H9 (cell line): ENCODE measurements around the gene DLD. TPM values are rescaled to one million over a fixed set of nuclear protein-coding genes. Genes with fewer than 3 reads are reported as not detected.

Experiments
- DNase-seq: peaks from one replicate; pipeline ENCODE4 v3.0.0-alpha.2; 2017
- H2AFZ ChIP-seq: one replicate; pipeline ENCODE4 v1.6.1; 2013; ENCODE audit warnings: mild to moderate bottlenecking, low read length, control low read depth, moderate library complexity
- H2AK5ac ChIP-seq: 2 replicates; pipeline ENCODE4 v1.6.1; 2013; ENCODE audit warnings: low read length, control low read depth, mixed read lengths; ENCODE audit not compliant: insufficient read length
- H2BK120ac ChIP-seq: one replicate; pipeline ENCODE4 v1.6.1; 2013; ENCODE audit warnings: low read depth, mild to moderate bottlenecking, low read length, control low read depth, inconsistent platforms; ENCODE audit not compliant: poor library complexity, severe bottlenecking
- H2BK12ac ChIP-seq: 2 replicates; pipeline ENCODE4 v1.6.1; 2013; ENCODE audit warnings: low read length, control low read depth, mixed read lengths, low read depth; ENCODE audit not compliant: insufficient read length
- H2BK15ac ChIP-seq: 2 replicates; pipeline ENCODE4 v1.6.1; 2013; ENCODE audit warnings: low read depth, low read length, control low read depth
- H2BK20ac ChIP-seq: one replicate; pipeline ENCODE4 v1.6.1; 2013; ENCODE audit warnings: low read depth, mild to moderate bottlenecking, low read length, control low read depth, inconsistent platforms; ENCODE audit not compliant: poor library complexity, severe bottlenecking
- H2BK5ac ChIP-seq: 2 replicates; pipeline ENCODE4 v1.6.1; 2013; ENCODE audit warnings: low read length, control low read depth, mixed read lengths; ENCODE audit not compliant: insufficient read length
- H3K14ac ChIP-seq: 2 replicates; pipeline ENCODE4 v1.6.1; 2013; ENCODE audit warnings: low read length, control low read depth; ENCODE audit not compliant: insufficient read depth
- H3K18ac ChIP-seq: 2 replicates; pipeline ENCODE4 v1.6.1; 2013; ENCODE audit warnings: low read depth, mild to moderate bottlenecking, mixed read lengths, low read length, control low read depth; ENCODE audit not compliant: insufficient read length
- H3K23ac ChIP-seq: 2 replicates; pipeline ENCODE4 v1.6.1; 2013; ENCODE audit warnings: low read length, control low read depth, mixed read lengths, low read depth; ENCODE audit not compliant: insufficient read length
- H3K23me2 ChIP-seq: 2 replicates; pipeline ENCODE4 v1.6.1; 2013; ENCODE audit warnings: low read depth, mild to moderate bottlenecking, mixed read lengths, low read length, control low read depth; ENCODE audit not compliant: insufficient read length, poor library complexity, severe bottlenecking
- H3K27ac ChIP-seq: 2 replicates; pipeline ENCODE4 v1.5.1; 2013; ENCODE audit warnings: low read length, control low read depth, mixed read lengths, low read depth; ENCODE audit not compliant: insufficient read length
- H3K27me3 ChIP-seq: 2 replicates; pipeline ENCODE4 v1.6.1; 2013; ENCODE audit warnings: low read length, control low read depth, inconsistent platforms; ENCODE audit not compliant: insufficient read depth
- H3K4ac ChIP-seq: 2 replicates; pipeline ENCODE4 v1.6.1; 2013; ENCODE audit warnings: low read depth, mild to moderate bottlenecking, control low read depth, inconsistent platforms, low read length, moderate library complexity
- H3K4me1 ChIP-seq: 2 replicates; pipeline ENCODE4 v1.6.1; 2013; ENCODE audit warnings: low read length, control low read depth, inconsistent platforms; ENCODE audit not compliant: insufficient read depth
- H3K4me2 ChIP-seq: 2 replicates; pipeline ENCODE4 v1.6.1; 2013; ENCODE audit warnings: low read length, control low read depth, mixed read lengths; ENCODE audit not compliant: insufficient read length, insufficient read depth
- H3K56ac ChIP-seq: 2 replicates; pipeline ENCODE4 v1.6.1; 2013; ENCODE audit warnings: low read depth, mild to moderate bottlenecking, mixed read lengths, low read length, control low read depth; ENCODE audit not compliant: insufficient read length
- H3K79me1 ChIP-seq: 2 replicates; pipeline ENCODE4 v1.6.1; 2013; ENCODE audit warnings: low read depth, mild to moderate bottlenecking, moderate library complexity, low read length, control low read depth, inconsistent platforms; ENCODE audit not compliant: insufficient read depth, poor library complexity, severe bottlenecking
- H3K79me2 ChIP-seq: 2 replicates; pipeline ENCODE4 v1.6.1; 2013; ENCODE audit warnings: low read length, control low read depth, inconsistent platforms; ENCODE audit not compliant: insufficient read depth
- H3K9ac ChIP-seq: 2 replicates; pipeline ENCODE4 v1.6.1; 2013; ENCODE audit warnings: low read length, control low read depth, mixed read lengths; ENCODE audit not compliant: insufficient read length; ENCODE audit errors: extremely low read depth
- H3K9me3 ChIP-seq: one replicate; pipeline ENCODE4 v1.6.1; 2013; ENCODE audit warnings: low read depth, low read length, inconsistent platforms; ENCODE audit not compliant: control insufficient read depth
- H3T11ph ChIP-seq: one replicate; pipeline ENCODE4 v1.6.1; 2013; ENCODE audit warnings: mild to moderate bottlenecking, low read length, control low read depth, inconsistent platforms
- H4K20me1 ChIP-seq: one replicate; pipeline ENCODE4 v1.6.1; 2013; ENCODE audit not compliant: control insufficient read depth, insufficient read length, insufficient read depth
- H4K5ac ChIP-seq: 2 replicates; pipeline ENCODE4 v1.6.1; 2013; ENCODE audit warnings: low read depth, mild to moderate bottlenecking, mixed read lengths, low read length, control low read depth; ENCODE audit not compliant: insufficient read length
- H4K8ac ChIP-seq: replicated peaks from 2 replicates; pipeline ENCODE4 v1.6.1; 2013; ENCODE audit warnings: low read length, control low read depth, mixed read lengths, low read depth; ENCODE audit not compliant: insufficient read length
- H4K91ac ChIP-seq: 2 replicates; pipeline ENCODE4 v1.6.1; 2013; ENCODE audit warnings: low read depth, mild to moderate bottlenecking, moderate library complexity, mixed read lengths, low read length, control low read depth; ENCODE audit not compliant: insufficient read length
- H3K27ac Mint-ChIP-seq, 3 experiments: 2 replicates in 2 of 3; 3 replicates in 1 of 3; pipeline ENCODE4 v1.8.0; 2020 to 2021; ENCODE audit warnings: mixed read lengths in 3 of 3, mild to moderate bottlenecking in 1 of 3, moderate library complexity in 1 of 3
- H3K27me3 Mint-ChIP-seq: 2 replicates; pipeline ENCODE4 v1.8.0; 2021; ENCODE audit warnings: low read depth, mild to moderate bottlenecking, moderate library complexity, mixed read lengths
- H3K36me3 Mint-ChIP-seq, 3 experiments: 2 replicates in 2 of 3; 3 replicates in 1 of 3; pipeline ENCODE4 v1.8.0; 2020 to 2021; ENCODE audit warnings: low read depth in 3 of 3, mixed read lengths in 3 of 3; ENCODE audit not compliant: insufficient read depth in 1 of 3
- H3K4me1 Mint-ChIP-seq, 2 experiments: 2 replicates each; pipeline ENCODE4 v1.8.0; 2020; ENCODE audit warnings: mixed read lengths in 2 of 2
- H3K4me3 Mint-ChIP-seq, 2 experiments: 2 replicates in 1 of 2; 3 replicates in 1 of 2; pipeline ENCODE4 v1.8.0; 2020 to 2021; ENCODE audit warnings: mild to moderate bottlenecking in 2 of 2, mixed read lengths in 2 of 2, moderate library complexity in 1 of 2
- H3K9me3 Mint-ChIP-seq, 2 experiments: 2 replicates in 1 of 2; 3 replicates in 1 of 2; pipeline ENCODE4 v1.8.0; 2020; ENCODE audit warnings: mild to moderate bottlenecking in 2 of 2, mixed read lengths in 2 of 2, moderate library complexity in 1 of 2
- WGBS: extraction: QIAGEN DNeasy Blood & Tissue Kit; methylation state at CpG from one replicate; pipeline ENCODE4 v1.1.7; 2013; ENCODE audit warnings: missing lambda C conversion rate, low lambda C conversion rate, mixed read lengths; ENCODE audit not compliant: insufficient read length; ENCODE audit errors: extremely low coverage; 5-methylcytosine and 5-hydroxymethylcytosine counted together
- total RNA-seq: library from RNA; stranded (reverse); gene quantifications from 2 replicates; pipeline ENCODE4 v1.2.1, GENCODE V29; 2021
- TF ChIP-seq, protein P1 (sequence below): fragments of 200-600 bp; sonication (generic); conservative IDR thresholded peaks from 3 replicates; pipeline ENCODE4 v1.8.0; 2021; ENCODE audit warnings: antibody characterized with exemption, mild to moderate bottlenecking

Gene DLD
- total RNA-seq, 1 experiment from 2014 or later: 93.7 TPM

DNA sequence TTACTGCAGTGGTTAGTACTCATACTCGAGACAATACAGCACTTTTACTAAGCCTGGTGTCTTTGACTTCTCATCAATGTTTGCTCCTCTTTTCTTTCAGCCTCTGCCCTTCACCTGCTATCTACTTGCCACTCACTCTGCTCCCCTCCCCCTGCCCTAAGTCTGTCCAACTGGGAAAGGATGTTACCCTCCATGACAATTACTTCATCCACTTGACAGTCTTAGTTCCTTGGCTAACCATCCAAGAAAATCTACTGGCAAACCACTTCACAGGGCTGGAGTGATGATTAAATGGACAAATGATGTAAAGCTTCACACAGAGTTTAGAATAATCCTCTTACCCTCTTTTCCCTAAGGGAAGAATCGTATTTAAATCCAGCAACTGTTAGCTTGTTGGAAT is 8.2 kb upstream of the DLD start:
- TF ChIP-seq, protein P1, sequence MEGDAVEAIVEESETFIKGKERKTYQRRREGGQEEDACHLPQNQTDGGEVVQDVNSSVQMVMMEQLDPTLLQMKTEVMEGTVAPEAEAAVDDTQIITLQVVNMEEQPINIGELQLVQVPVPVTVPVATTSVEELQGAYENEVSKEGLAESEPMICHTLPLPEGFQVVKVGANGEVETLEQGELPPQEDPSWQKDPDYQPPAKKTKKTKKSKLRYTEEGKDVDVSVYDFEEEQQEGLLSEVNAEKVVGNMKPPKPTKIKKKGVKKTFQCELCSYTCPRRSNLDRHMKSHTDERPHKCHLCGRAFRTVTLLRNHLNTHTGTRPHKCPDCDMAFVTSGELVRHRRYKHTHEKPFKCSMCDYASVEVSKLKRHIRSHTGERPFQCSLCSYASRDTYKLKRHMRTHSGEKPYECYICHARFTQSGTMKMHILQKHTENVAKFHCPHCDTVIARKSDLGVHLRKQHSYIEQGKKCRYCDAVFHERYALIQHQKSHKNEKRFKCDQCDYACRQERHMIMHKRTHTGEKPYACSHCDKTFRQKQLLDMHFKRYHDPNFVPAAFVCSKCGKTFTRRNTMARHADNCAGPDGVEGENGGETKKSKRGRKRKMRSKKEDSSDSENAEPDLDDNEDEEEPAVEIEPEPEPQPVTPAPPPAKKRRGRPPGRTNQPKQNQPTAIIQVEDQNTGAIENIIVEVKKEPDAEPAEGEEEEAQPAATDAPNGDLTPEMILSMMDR: no peak
- no peak overlapping the region for H2BK120ac ChIP-seq
- no peaks in the 10 kb centered on the region for H3K23me2 ChIP-seq
- peaks cover 12% of the 10 kb centered on the region for H3K27me3 Mint-ChIP-seq
- H3K4me1 Mint-ChIP-seq: peaks cover 0 to 3% of the 10 kb centered on the region in 2 experiments; a peak in 1 of 4 replicates
- no peak overlapping the region for H3T11ph ChIP-seq
- no peaks in the 10 kb centered on the region for H3K9me3 Mint-ChIP-seq
- H4K5ac ChIP-seq: no peak overlapping the region
- no peak overlapping the region for H3K14ac ChIP-seq
- H4K91ac ChIP-seq: no peak overlapping the region
- no peak overlapping the region for H2BK12ac ChIP-seq
- WGBS: no CpG with 5 or more reads among the region's 2 CpGs
- no peak overlapping the region for H3K4me2 ChIP-seq
- no peaks in the 10 kb centered on the region for H3K79me2 ChIP-seq
- H2BK20ac ChIP-seq: no peak overlapping the region
- H2BK15ac ChIP-seq: no peak overlapping the region
- no peak overlapping the region for H3K9ac ChIP-seq
- no peaks in the 10 kb centered on the region for H3K27me3 ChIP-seq
- no peaks in the 10 kb centered on the region for H3K36me3 Mint-ChIP-seq
- no peaks in the 10 kb centered on the region for H4K20me1 ChIP-seq
- no peak overlapping the region for H3K4me3 Mint-ChIP-seq
- H3K56ac ChIP-seq: no peak overlapping the region
- no peaks in the 10 kb centered on the region for H3K9me3 ChIP-seq
- no peak overlapping the region for H2AK5ac ChIP-seq
- no peak overlapping the region for H2BK5ac ChIP-seq
- H3K4ac ChIP-seq: no peak overlapping the region
- H3K18ac ChIP-seq: no peak overlapping the region
- H3K27ac Mint-ChIP-seq: no peak overlapping the region
- no peaks in the 10 kb centered on the region for H3K4me1 ChIP-seq
- H3K23ac ChIP-seq: no peak overlapping the region
- no peak overlapping the region for H3K27ac ChIP-seq
- DNase-seq: no peak
- H3K79me1 ChIP-seq: no peaks in the 10 kb centered on the region
- no peak overlapping the region for H4K8ac ChIP-seq
- H2AFZ ChIP-seq: no peak overlapping the region
